GM10266 (cell line): Measurements from ENCODE around the gene SYNE4.

Source experiments
- DNase-seq: peaks from one replicate; pipeline ENCODE4 v3.0.0; 2012; ENCODE audit errors: extremely low spot score
- CTCF ChIP-seq: IDR thresholded peaks from 2 replicates; pipeline ENCODE4 v1.5.1; 2012; ENCODE audit warnings: mild to moderate bottlenecking, low read depth; ENCODE audit not compliant: control insufficient read depth, insufficient read depth; ENCODE audit errors: missing control alignments

Gene SYNE4

GRCh38 chr19:36019061-36019670 lies 10.6 kb upstream of the SYNE4 start:
- TF ChIP-seq CTCF: no peak
- DNase-seq: no peak

DNA sequence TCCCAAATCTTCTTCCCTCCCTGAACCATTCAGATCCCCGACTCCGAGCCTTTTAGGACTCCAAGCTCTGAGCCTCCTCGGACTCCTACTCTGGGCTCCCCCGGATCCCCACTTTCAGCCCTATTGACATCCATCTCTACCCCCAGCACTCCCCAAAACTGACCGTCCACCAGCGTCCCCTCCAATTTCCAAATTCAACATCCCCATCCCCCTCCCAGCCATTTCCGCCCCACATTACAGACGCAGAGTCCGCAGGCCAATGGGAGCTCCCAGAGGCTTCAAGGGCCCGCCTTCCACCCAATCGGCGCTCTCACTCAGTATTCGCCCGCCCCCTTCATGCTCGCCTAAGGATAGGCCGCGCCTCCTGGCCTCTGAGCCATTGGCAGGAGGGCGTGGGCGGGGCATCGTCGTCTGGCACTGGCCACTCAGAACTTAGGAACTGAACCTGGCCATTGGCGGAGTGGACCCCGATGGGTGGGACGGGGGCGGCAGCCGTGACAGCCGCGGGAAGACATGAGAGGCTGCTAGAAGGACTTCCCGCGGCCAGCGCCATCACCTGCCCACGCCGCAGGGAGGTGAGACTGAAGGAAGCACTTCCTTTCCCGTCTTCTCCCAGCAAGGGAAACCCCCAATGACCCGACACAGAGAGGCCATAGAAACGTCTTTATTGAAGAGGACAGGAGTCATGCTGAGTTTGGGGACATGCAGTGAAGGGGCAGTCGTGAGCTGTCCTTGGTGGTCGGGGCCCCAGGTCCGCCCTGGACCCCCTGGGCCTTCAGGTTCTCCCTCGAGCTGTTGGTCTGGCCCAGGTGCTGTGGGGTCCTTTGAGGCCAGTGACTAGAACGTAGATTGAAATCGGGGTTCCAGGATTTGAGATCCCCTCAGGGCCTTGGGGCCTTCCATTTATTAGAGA lies 5.7 kb upstream of the SYNE4 start, which contains the start of gene ALKBH6:
TSS of gene ALKBH6 (minus strand) at position 202 of the 913 bp plus-strand sequence. CDS start 816 bp downstream, outside the sequence.
- peak; percentile 11 for TF ChIP-seq CTCF
- DNase-seq: peak; percentile 99

- TF ChIP-seq CTCF: no peak
- no peak for DNase-seq
Observed at GRCh38 chr19:36013280-36014011, 4.8 kb upstream of the SYNE4 start.

GRCh38 chr19:36010402-36010801 lies 1.8 kb upstream of the SYNE4 start:
- no peak for DNase-seq
- TF ChIP-seq CTCF: no peak

DNA sequence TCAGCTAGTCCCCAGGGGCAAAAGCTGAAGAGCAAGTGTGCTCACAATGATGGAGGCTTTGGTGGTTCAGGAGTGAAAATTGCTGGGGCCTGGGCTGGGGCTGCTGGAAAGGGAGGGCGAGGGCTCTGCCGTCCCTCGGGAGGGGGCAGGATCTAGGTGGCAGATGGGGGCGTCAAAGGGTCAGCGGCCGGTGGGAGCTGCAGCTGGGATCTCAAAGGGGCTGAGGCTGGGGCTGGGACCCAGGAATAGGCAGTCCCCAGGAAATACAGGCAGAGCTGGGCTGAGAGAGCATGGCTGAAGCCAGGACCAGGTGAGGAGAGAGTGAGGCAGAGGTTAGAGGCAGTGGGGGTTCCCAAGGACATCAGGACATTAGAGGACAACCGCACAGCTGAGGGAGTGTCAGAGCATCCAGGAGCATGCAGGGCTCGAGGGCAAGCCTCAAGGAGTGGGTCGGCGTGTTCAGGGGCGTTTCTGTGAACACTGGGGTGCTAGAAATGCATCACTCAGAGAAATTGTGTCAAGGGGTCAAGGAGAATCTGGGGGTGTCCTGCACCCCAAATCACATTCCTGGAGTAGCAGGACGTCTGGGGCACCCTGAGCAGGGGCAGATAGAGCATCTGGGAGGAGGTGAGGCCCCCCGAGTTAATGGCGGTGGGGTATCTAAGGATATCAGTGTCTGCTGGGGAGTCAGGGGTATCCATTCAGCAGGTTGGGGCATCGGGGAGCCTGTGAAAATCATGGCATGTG lies 1.2 kb upstream of the SYNE4 start:
- no peak for TF ChIP-seq CTCF
- no peak for DNase-seq

- TF ChIP-seq CTCF: no peak
- peak; percentile 76 for DNase-seq
Observed at GRCh38 chr19:36009220-36009619, 607 bp upstream of the SYNE4 start.
